PC-9 (cell line): ENCODE results near the gene DVL2. TPM values are rescaled to one million over a fixed set of nuclear protein-coding genes. Genes with fewer than 3 reads are reported as not detected.

Experiments used
- BruUV-seq: library from RNA; stranded (reverse); fragments of 400-500 nt; replicated peaks from 2 replicates; lab custom pipeline; 2021; lab: Mats Ljungman, UMichigan
- CTCF ChIA-PET: fragments of 300-600 bp; sonication (Branson Sonifier 250); formaldehyde crosslinking; loops from one replicate; lab custom pipeline; 2022; ENCODE audit warnings: antibody characterized with exemption; lab: Charles Lee
- POLR2A ChIA-PET: fragments of 300-600 bp; sonication (Branson Sonifier 250); formaldehyde crosslinking; loops from one replicate; lab custom pipeline; 2022; ENCODE audit warnings: antibody characterized with exemption; ENCODE audit not compliant: unreplicated experiment; lab: Charles Lee
- DNase-seq, 2 experiments: peaks; one replicate each; pipeline versions ENCODE4 v3.0.0 to v3.0.0-alpha.2; 2015 to 2022; ENCODE audit warnings: mixed read lengths in 1 of 2
- H2AFZ ChIP-seq: fragments of 200-600 bp; sonication (generic); 2 replicates; pipeline ENCODE4 v1.8.1; 2017; ENCODE audit warnings: antibody characterized with exemption
- H3F3A ChIP-seq: fragments of 200-600 bp; sonication (generic); 2 replicates; pipeline ENCODE4 v1.8.1; 2017; ENCODE audit warnings: antibody characterized with exemption, mild to moderate bottlenecking, low read depth; ENCODE audit not compliant: insufficient read depth
- H3K27ac ChIP-seq: fragments of 200-600 bp; sonication (generic); 2 replicates; pipeline ENCODE4 v1.6.1; 2016; ENCODE audit warnings: mixed run types
- H3K27me3 ChIP-seq: fragments of 200-600 bp; sonication (generic); 2 replicates; pipeline ENCODE4 v1.6.1; 2016; ENCODE audit warnings: low read depth, mixed run types; ENCODE audit not compliant: insufficient read depth
- H3K36me3 ChIP-seq: fragments of 200-600 bp; sonication (generic); 2 replicates; pipeline ENCODE4 v1.6.1; 2016; ENCODE audit warnings: low read depth, mixed run types
- H3K4me1 ChIP-seq: fragments of 200-600 bp; sonication (generic); replicated peaks from 2 replicates; pipeline ENCODE4 v1.6.1; 2016; ENCODE audit warnings: mixed run types; ENCODE audit not compliant: insufficient read depth
- H3K4me2 ChIP-seq: fragments of 200-600 bp; sonication (generic); 2 replicates; pipeline ENCODE4 v1.6.1; 2017; ENCODE audit warnings: mixed run types
- H3K4me3 ChIP-seq: fragments of 200-600 bp; sonication (generic); 2 replicates; pipeline ENCODE4 v1.6.1; 2016; ENCODE audit warnings: mixed run types
- H3K79me2 ChIP-seq: fragments of 200-600 bp; sonication (generic); 2 replicates; pipeline ENCODE4 v1.6.1; 2017; ENCODE audit warnings: low read depth, mixed run types
- H3K9me2 ChIP-seq: fragments of 200-600 bp; sonication (generic); 2 replicates; pipeline ENCODE4 v1.8.1; 2017; ENCODE audit warnings: mild to moderate bottlenecking; ENCODE audit not compliant: insufficient read depth
- H3K9me3 ChIP-seq: fragments of 200-600 bp; sonication (generic); 2 replicates; pipeline ENCODE4 v1.8.1; 2016; ENCODE audit warnings: low read depth; ENCODE audit not compliant: insufficient read depth
- H4K20me1 ChIP-seq: fragments of 200-600 bp; sonication (generic); 2 replicates; pipeline ENCODE4 v1.8.1; 2017; ENCODE audit not compliant: insufficient read depth
- CTCF ChIP-seq: fragments of 200-600 bp; sonication (generic); conservative IDR thresholded peaks from 2 replicates; pipeline ENCODE4 v1.6.1; 2017; ENCODE audit warnings: mixed run types, antibody characterized with exemption, mild to moderate bottlenecking, moderate library complexity
- EZH2 ChIP-seq: fragments of 200-600 bp; sonication (generic); IDR thresholded peaks from 2 replicates; pipeline ENCODE4 v1.8.0; 2017; ENCODE audit warnings: antibody characterized with exemption, low read depth
- intact Hi-C: fragments of 100-400 bp; cut with micrococcal nuclease; formaldehyde crosslinking; loops from one replicate; pipeline ENCODE4 v1.10.0; 2022; ENCODE audit not compliant: unreplicated experiment
- total RNA-seq: library from RNA; stranded (reverse); gene quantifications from 2 replicates; pipeline ENCODE4 v1.2.3, GENCODE V29; 2021

Gene DVL2
- total RNA-seq, 1 experiment from 2014 or later, result 86.8 TPM

GRCh38 chr17:7236808-7237207, 2.5 kb upstream of the DVL2 start:
- BruUV-seq, result no TSS peak
- TF ChIP-seq EZH2, result no peak
- TF ChIP-seq CTCF, result no peak
- ChIA-PET CTCF (no interaction called here), POLR2A (no interaction called here)
- Histone ChIP-seq H3K4me1 (peaks cover 48% of the 10 kb centered on the region), H3K4me3 (no peak overlapping the region; the same call in 1 of the 2 replicates), H3K27me3 (no peaks in the 10 kb centered on the region), H4K20me1 (peaks cover 20% of the 10 kb centered on the region), H3K4me2 (peak overlapping the region; percentile 70), H3K79me2 (peaks cover 81% of the 10 kb centered on the region), H3K9me3 (no peaks in the 10 kb centered on the region), H3F3A (peaks cover 53% of the 10 kb centered on the region), H3K36me3 (peaks cover 32% of the 10 kb centered on the region), H3K27ac (peak overlapping the region; percentile 80), H2AFZ (no peak overlapping the region), H3K9me2 (no peaks in the 10 kb centered on the region)
- DNase-seq, result no peak
- intact Hi-C loops, result no loop called here

- Histone ChIP-seq H3K27ac (0 out of 2 replicates have a peak overlapping the region, but pooled peaks have one; percentile 57), H3K4me2 (peak overlapping the region; percentile 97; the same call in 1 of the 2 replicates), H2AFZ (no peak overlapping the region), H3F3A (peaks cover 45% of the 10 kb centered on the region), H3K9me2 (no peaks in the 10 kb centered on the region), H3K27me3 (no peaks in the 10 kb centered on the region), H3K4me3 (no peak overlapping the region), H4K20me1 (peaks cover 29% of the 10 kb centered on the region), H3K9me3 (no peaks in the 10 kb centered on the region), H3K36me3 (peaks cover 32% of the 10 kb centered on the region), H3K79me2 (peaks cover 83% of the 10 kb centered on the region), H3K4me1 (peaks cover 51% of the 10 kb centered on the region)
- no TSS peak for BruUV-seq
- intact Hi-C loops, result no loop called here
- POLR2A ChIA-PET, result no interaction called here
- TF ChIP-seq EZH2 (no peak), CTCF (no peak)
- CTCF ChIA-PET, result no interaction called here
- DNase-seq, result no peak
These were observed 1.7 kb upstream of the DVL2 start for GRCh38 chr17:7235693-7236665.

GRCh38 chr17:7233701-7234082, 625 bp downstream of the DVL2 start:
- Histone ChIP-seq H3F3A (peaks cover 40% of the 10 kb centered on the region), H2AFZ (peak overlapping the region; percentile 91), H3K4me1 (peaks cover 38% of the 10 kb centered on the region), H4K20me1 (peaks cover 32% of the 10 kb centered on the region), H3K9me2 (no peaks in the 10 kb centered on the region), H3K79me2 (peaks cover 80% of the 10 kb centered on the region), H3K9me3 (no peaks in the 10 kb centered on the region), H3K4me3 (peak overlapping the region; percentile 82), H3K4me2 (peak overlapping the region; percentile 97), H3K27me3 (no peaks in the 10 kb centered on the region), H3K36me3 (peaks cover 38% of the 10 kb centered on the region), H3K27ac (peak overlapping the region; percentile 57)
- no peak for TF ChIP-seq EZH2
- TF ChIP-seq CTCF, result no peak
- no peak for DNase-seq
- CTCF ChIA-PET, result no interaction called here
- intact Hi-C loops, result no loop called here
- POLR2A ChIA-PET, result interaction anchor here (0.6 to 1.5 kb wide), 3 partner anchors 13 to 394 kb away, joined by 4 to 10 read pairs (median 5); partner anchors contain the start of genes ACADVL, DLG4 and SAT2
- TSS peak; percentile 24 for BruUV-seq
